GM19438 (cell line): ENCODE results near the gene SLC2A13.
"Not testable (repeated sequence)": the region's sequence is repeated elsewhere in the genome, so short reads cannot be mapped to it uniquely, and the experiment has no call there.

Experiments used
- ATAC-seq: cut with Tn5 transposase; IDR thresholded peaks from one replicate; pipeline ENCODE4 v1.9.1; 2021; ENCODE audit warnings: low read depth; ENCODE audit not compliant: unreplicated experiment

Gene SLC2A13

DNA sequence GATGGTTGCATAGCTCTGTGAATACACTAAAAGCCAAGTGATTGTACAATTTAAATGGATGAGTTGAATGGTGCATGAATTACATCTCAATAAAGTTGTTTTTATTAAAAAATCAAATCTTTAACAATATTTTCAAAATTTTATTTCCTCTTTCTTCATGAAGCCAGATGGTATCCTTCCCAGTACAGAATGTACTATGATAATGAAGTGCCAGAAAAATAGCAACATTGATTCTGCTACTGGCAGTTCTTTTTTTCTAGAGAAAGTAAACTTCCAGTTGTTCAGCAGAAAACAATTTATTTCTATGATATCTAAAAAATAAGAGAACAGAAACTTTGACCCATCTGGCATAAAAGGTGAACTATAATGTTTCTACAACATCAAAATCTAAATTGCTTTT lies 61.5 kb downstream of the SLC2A13 start:
- no peak for ATAC-seq

DNA sequence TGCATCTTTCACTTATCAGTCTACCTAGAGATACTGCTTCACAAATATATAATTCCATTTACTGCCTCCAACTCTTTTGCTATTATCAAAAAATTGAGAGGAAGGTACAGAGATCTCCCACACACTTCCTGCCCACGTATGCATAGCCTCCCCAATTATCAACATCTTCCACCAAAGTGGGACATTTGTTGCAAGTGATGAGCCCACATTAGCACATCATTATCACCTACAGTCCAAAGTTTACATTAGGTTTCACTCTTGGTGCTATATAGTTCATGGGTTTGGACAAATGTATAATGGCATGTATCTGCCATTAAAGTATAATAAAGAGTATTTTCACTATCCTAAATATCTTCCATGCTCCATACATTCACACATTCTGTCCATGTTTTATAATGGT lies 66.3 kb downstream of the SLC2A13 start:
- ATAC-seq = no peak

DNA sequence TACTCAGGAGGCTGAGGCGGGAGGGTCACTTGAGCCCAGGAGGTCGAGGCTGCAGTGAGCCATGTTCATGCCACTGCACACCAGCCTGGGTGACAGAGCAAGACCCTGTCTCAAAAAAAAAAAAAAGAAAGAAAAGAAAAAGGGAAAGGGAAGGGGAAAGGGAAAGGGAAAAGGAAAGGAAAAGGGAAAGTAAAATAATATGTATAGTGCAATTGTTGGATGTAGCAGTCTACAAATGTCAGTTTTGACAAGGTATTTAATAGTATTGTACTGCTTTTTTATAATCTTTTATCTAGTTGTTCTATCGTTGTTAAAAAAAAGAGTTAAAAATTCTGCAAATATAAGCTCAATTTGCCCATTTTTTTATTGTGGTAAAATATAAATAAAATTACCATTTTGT lies 67.3 kb downstream of the SLC2A13 start:
- no peak for ATAC-seq

DNA sequence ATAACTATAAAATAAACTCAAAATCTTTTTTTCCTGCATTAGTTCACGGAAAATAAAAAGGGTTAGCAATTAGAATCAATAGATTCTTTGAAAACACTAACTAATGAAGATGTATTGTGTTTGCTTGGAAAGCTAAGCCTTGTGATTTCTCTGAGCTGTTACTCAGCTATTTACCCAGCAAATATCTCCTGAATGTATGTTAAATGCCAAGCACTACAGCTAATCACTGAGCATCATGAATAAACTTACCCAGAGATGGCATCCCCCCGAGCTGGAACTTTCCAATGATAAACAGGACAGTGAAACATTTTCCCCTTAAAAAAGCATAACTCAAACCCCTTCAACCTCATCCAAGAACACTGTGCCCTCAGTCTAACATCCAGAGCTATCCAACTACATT lies 71.2 kb downstream of the SLC2A13 start:
- ATAC-seq = no peak

DNA sequence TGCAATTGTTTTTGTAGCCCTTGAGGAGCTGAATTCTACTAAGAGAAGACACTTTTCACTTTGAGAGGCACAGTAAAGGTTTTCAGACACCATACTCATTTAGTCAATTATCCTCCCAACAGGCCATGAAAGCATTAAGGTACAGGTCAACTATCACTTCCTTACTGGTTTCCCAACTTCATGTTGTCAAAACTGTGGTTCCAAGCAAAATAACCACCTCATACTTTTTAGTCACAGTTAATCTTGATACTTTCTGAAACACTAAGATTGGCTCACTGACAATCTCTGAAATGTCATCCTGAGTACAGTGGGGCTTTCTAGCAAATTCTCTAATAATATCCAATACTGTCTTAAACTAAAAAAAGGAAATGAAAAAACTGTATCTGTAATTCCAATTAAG lies 71.7 kb downstream of the SLC2A13 start:
- no peak for ATAC-seq

DNA sequence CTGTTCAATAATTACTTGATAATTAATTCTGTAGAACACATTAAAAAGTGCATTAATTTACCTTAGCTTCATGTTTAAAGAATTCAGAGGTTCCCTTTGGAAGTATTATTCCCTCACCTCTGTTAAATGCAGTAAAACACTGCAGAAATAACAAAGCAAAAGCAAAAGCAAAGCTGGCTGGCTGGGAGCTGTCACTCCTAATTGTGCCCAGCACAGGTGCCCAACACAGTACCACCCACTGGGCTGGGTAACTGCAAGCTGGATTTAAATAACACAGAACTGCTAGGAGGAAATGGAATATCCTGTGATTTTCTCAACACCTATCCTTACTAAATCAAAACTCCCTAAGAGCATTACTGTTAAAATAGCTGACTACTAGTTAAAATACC lies 72.6 kb downstream of the SLC2A13 start:
- ATAC-seq = no peak

DNA sequence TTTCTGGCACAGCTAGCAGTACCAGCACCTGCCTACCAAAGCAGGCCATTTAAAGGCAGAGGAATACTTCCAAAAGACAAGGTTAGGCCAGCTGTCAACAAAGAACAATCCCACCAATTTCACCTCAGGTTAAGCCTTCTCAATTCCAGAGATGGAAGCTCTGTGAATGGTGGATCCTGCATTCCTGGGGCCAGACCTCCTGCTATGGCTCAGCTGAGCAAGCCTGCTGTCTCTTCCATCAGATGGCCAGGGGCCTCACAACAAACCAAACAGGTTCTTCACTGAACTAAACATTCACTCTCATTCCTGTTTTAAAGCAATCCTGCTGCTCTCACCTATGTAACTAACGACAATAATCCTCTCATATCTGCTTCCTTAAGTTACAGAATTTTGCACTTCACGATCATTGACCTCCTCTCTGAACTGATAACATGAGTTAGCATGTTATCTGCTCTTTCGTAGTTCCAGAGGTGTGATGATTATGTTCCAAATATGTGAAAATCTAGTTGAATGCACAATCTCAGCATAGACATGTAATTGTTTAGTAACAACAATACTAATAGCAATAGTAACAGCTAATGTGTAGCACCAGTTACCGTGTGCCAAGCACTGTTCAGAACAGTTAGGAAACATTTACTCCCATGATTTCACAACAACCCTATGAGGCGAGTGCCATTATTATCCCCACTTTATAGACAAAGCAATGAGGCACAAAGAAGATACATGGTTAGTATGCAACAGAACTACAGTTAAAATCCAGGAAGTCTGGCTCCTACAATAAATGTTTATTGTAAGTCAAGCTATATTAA lies 73.2 kb downstream of the SLC2A13 start:
- ATAC-seq = no peak

DNA sequence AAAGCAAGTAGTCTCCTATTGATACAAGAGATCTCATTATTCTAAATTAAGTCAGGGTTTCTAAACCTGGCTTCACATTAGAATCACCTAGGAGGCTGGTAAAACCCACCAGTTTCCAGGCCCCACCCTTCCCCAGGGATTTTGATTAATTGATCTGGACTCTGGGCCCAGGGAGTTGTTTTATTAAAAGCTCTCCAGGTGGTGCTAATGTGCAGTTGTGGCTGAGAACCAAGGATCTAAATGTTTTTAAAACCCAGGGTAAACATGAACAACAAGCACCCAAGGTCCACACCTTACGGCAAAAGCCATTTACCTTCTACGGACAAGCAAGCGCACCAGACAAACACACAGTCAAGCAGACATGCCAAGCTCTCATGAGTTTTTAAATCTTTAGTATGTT lies 73.9 kb downstream of the SLC2A13 start:
- ATAC-seq = no peak

DNA sequence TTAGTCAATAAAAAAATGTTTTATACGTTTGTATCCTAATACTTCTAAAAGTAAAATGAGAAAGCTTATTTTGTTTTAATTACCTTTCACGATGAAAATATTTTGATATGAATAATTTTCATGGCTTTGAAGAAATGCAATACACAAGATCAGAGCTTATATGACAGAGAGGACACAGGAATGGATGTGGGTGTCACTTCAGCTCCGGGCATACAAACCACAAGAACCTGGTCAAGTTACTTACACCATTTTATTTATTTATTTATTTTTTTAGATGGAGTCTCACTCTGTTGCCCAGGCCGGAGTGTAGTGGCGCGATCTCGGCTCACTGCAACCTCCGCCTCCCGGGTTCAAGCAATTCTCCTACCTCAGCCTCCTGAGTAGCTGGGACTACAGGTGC lies 74.9 kb downstream of the SLC2A13 start:
- not testable (repeated sequence) for ATAC-seq

DNA sequence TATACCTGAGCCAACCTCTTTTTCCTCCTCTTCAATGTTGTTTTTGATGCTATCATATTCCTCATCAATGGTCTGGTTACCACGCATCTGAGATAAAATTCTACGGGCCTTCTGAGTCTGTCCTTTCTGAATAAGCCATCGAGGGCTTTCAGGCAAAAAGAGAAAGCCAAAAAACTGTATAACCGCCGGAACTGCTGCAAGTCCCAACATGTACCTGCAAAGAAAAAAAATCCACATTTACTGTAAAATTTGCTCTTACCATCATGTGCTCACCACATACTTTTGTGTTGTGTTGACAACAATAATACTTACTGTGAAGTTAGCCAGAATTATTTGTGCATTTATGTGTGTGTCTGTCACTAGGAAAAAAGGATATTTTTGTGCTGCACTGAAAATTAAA lies 77.6 kb downstream of the SLC2A13 start:
- no peak for ATAC-seq

DNA sequence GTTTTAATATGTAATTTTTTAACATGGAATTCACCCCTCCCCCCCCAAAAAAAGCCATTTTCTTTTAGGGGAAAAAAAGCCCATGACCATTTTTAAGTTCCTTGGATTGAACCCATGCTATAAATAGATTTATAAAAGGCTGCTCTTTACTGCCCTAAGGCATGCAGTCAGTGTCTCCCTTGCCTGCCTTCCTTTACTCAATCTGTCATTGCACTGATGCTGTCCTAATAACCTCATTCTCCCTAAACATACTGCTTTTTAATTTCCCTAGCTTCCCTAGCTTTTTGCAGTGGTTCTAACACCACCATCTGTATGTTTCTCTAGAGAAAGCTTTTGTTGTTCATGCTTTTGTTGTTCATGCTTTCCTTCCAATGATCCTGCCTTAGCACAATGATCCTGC lies 83.0 kb downstream of the SLC2A13 start:
- ATAC-seq = no peak

DNA sequence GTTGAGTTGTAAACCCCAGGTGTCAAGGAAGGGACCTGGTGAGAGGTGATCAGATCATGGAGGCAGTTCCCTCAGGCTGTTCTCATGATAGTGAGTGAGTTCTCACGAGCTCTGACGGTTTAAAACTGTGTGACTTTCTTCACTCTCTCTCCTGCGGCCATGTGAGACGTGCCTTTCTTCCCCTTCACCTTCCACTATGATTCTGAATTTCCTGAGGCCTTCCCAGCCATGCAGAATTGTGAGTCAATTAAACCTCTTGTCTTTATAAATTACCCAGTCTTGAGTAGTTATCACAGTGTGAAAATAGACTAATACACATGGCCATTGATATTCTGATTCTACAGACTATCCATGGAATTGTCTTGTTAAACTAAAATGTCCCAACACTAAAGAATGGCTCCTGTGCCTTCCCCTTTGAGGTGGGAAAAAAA lies 85.6 kb downstream of the SLC2A13 start:
- ATAC-seq = no peak

DNA sequence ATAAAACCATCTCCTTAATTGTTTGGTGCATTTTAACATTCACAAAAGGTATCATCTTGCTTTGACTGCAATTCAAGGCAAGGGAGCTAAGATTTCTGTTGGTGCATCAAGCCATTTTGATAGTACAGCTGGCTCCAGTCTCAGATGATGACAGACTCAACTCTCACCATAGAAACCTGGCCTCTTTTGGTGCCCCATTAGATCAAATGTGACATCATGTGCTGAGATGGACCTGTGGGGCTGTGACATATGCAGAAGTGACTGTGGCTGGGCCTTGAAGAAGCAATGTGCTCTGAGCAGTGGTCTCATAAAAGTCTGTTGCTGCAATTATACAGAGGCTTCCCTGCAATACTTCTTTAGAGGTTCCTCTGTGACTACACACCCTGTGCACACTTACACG lies 88.4 kb downstream of the SLC2A13 start:
- no peak for ATAC-seq

DNA sequence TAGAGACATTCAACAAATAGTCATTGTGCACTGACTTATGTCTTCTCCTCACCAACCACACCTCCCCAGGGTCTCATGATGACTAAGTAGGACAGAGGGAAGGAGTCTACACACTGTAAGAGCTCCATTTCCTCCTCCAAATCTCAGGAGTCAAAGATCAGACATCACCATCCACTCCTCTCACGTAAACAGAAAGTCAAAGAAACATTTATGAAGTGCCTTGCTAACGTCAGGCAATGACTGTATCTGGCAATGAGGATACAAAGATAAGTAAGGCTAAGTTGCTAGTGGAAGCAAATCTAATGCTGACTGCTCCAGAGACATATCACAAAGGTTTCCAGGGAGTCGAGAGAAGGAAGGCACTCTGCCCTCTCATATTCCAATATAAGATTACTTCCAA lies 88.9 kb downstream of the SLC2A13 start:
- no peak for ATAC-seq

DNA sequence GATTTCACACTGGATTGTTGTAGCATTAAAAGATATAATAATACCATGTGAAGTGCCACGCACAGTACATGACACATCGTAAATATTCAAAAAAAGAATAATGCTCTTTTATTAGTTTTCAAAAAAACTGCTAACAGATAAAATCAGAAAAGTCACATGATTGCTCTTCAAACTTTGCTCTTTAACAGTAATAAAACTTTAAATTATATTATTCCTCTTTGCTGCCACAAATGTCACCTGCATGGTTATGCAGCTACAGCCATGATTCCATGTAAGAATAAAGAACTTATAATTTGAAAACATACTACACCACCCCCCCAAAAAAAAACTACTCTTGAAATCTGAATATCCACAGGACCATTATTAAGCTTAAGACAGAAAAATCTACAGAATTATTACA lies 90.0 kb downstream of the SLC2A13 start:
- no peak for ATAC-seq

DNA sequence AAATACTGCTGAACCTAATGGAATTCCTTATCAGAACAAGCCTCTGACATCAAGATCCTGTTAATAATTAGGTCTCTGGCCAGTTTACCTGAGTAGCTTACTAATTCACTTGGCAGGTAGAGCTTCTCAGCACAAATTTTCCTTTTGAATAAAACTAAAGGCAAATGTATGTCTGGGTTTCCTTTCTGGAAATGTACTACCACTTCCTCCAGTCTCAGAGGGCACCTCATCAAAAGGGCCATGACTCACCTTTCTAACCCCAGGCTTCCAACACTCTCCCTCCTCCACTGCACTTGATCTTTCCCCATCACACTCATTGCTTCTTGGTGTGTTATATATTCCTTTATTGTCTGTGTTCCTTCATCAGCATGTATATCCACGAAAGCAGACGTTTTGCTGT lies 90.5 kb downstream of the SLC2A13 start:
- ATAC-seq = no peak

DNA sequence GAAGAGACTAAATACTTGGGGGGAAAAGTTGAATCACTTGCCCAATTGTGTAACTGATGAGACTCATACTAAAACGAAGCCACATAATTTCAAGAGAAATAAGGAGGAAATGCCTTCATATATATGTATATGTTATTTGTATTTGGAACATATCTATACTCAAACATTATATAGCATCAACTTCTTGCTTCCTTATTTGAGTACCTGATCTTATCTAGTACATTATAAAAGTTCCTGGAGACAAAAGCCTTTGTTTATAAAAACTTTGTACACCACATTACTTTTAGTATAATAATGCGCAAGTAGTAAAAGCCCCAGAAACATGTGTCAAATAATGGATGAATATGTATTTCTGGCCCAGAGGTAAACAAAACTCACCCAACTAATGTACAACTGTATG lies 92.0 kb downstream of the SLC2A13 start:
- no peak for ATAC-seq

DNA sequence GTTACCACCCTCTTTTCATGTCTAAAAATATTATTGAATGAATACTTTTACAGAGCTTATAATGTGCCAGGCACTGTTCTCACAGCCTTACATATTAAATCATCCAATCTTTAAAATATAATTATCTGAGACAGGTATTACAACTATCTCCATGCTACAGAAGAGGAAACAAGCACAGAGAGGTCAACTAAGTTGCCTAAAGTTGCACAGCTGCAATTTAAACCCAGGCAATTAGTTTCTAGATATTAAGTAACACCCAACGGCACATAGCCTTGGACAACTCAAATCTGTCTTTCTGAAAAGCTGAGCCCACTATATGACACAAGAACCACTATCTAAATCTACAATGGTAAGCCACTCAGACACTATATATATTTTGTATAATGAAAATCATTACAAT lies 92.6 kb downstream of the SLC2A13 start:
- no peak for ATAC-seq

DNA sequence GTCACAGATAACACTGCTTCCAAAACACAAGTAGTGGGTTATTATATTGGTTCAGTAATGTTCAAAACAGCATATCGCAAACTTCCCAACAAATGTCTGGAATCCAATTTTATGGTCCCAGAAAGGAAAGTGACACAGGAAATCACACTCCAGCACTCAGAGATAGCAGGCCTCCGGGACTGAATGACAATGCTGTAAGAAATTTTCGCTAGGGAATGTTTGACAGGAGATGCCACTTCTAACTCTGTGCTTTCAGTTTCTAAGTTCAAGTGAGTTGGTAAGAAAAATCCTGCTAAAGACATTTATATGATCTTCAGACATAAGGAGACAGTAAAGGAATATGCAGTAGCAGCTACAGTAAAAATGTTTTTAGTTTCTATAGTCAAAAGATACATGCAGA lies 93.2 kb downstream of the SLC2A13 start:
- no peak for ATAC-seq

DNA sequence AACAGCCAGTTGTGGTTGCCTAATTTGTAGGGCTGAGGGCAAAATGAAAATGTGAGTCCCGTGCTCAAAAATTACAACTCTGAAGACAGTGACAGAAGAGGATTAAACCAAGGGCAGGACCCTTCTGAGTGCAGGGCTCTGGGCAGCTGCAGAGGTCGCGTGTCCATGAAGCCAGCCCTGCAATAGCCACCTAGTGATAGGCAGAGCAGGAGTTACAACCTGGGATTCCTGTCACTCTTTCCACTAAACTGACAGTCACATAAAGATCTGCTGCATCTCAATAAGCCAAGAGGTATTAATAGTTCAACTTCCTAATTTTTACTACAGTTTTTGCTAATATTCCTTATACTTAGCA lies 94.1 kb downstream of the SLC2A13 start:
- ATAC-seq = peak; percentile 33

DNA sequence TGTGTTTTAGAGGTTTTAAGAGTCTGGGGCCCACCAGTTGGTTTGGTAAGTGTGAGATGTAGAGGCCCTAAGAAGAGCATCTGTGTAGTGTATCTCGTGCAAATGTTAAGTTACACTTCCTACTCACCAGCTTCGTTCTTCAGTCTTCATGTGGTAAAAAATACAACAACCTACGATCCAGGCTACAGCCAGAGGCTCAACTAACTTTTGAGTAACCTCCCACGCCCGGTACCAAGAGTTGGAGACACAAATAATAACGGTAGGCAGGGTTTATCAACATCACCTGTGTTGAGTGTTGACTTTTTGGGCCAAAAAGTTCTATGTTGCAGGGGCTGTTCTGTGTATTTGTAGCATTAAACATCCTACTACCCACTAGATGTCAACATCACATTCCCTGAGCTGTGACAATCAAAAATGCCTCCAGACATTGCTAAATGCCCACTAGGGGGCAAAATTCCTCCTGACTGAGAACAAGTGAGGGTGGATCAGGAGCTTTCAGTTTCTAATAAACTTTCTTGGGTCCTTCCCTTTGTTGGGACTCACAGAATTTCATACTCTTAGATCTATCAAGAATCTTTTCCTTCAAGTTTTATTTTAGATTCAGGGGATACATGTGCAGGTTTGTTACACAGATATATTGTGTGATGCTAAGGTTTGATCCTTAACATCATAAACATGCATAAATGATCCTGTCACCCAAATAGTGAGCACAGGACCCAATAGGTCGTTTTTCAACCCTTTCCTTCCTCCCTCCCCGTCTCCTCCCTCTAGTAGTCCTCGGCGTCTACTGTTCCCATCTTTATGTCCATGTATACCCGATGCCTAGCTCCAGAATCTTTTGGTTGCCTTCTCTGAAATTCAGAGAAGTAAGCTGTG lies 94.7 kb downstream of the SLC2A13 start:
- peak; percentile 83 for ATAC-seq
